ENCODE data around the gene CCL5. TPM values are rescaled to one million over a fixed set of nuclear protein-coding genes. Genes with fewer than 3 reads are reported as not detected.
A peak's percentile ranks its signal among the peaks of the same experiment; 100 is the strongest.
"Not testable (repeated sequence)": the region's sequence is repeated elsewhere in the genome, so short reads cannot be mapped to it uniquely, and the experiment has no call there.

CCL5 gene
- total RNA-seq, 1 experiment from 2014 or later: 7.0 TPM

DNA sequence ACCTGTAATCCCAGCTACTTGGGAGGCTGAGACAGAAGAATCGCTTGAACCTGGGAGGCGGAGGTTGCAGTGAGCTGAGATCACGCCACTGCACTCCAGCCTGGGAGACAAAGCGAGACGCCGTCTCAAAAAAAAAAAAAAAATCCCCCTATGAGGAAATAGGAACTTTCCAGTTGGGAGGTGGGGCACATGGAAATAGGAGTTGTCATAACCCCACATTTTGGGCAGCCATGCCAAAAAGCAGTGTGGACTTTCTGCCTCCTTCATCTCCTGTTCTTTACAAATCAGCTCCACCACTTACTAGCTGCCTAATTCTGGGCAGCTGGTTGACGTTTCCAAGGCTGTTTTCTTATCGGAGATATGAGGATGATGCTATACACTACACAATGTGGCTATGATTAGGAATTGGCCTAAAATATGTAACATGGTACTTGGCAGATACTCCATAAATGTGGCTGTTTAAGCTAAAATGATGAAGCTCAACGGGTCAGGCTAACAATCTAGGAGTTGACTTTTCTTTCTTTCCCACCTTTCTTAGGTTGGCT lies 21.5 kb upstream of the CCL5 start:
- intact Hi-C loops (cut with micrococcal nuclease; ENCODE audit: unreplicated experiment): no loop called here
- Mint-ChIP-seq H3K9me3 (ENCODE audit: low read depth, unreplicated experiment) (no peaks in the 10 kb centered on the region), H3K36me3 (ENCODE audit: insufficient read depth, unreplicated experiment) (no peaks in the 10 kb centered on the region), H3K27me3 (ENCODE audit: unreplicated experiment) (peaks cover 7% of the 10 kb centered on the region), H3K4me3 (ENCODE audit: low read depth, unreplicated experiment) (no peak overlapping the region), H3K4me1 (ENCODE audit: low read depth, unreplicated experiment) (peaks cover 32% of the 10 kb centered on the region), H3K27ac (ENCODE audit: unreplicated experiment) (no peak overlapping the region)
- TF ChIP-seq, protein P1, sequence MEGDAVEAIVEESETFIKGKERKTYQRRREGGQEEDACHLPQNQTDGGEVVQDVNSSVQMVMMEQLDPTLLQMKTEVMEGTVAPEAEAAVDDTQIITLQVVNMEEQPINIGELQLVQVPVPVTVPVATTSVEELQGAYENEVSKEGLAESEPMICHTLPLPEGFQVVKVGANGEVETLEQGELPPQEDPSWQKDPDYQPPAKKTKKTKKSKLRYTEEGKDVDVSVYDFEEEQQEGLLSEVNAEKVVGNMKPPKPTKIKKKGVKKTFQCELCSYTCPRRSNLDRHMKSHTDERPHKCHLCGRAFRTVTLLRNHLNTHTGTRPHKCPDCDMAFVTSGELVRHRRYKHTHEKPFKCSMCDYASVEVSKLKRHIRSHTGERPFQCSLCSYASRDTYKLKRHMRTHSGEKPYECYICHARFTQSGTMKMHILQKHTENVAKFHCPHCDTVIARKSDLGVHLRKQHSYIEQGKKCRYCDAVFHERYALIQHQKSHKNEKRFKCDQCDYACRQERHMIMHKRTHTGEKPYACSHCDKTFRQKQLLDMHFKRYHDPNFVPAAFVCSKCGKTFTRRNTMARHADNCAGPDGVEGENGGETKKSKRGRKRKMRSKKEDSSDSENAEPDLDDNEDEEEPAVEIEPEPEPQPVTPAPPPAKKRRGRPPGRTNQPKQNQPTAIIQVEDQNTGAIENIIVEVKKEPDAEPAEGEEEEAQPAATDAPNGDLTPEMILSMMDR (IDR thresholded peaks at IDR 0.05; ENCODE audit: unreplicated experiment): no peak
- no TSS peak for BruUV-seq (replicated peaks)
- no peak for DNase-seq
- CTCF ChIA-PET: interaction anchor here (0.6 to 0.7 kb wide), 2 partner anchors 54 to 683 kb away, joined by 3 read pairs; no protein-coding TSS in a partner anchor

DNA sequence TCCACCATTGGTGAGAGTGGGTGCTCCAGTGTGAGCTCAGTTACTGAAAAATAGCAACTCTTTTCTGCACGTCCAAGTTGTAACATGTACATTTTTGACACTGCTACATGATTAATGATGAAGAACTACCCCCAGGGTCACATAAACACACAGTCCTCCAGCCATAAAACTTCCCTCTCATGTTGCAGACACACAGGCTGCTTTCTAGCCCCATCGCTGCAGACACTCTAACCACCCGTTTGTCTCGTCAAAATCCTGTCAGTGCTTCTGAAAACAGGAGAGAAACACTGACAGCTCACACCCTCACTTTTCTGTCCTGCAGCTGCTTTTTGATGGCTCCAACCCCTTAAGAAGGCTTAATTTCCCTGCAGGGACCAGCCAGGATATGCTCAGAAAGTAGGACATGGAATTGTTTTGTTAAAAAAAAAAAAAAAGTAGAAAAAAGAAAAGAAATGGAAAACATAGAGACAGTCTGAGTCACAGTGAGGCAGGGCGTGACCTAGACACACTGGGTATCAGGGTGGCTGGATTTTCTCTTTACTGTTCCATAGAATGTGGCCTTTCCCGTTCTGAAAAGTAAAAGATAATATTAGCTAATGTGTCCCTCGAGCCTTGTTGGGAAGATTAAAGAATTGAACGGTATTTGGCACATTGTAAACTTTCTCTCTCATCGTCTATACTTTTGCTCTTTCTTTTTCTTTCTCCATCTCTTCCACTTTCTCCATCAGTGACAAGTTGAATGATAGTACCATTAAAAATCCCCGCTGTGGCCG lies 20.7 kb upstream of the CCL5 start:
- H3K27me3 Mint-ChIP-seq (ENCODE audit: unreplicated experiment): peaks cover 7% of the 10 kb centered on the region

DNA sequence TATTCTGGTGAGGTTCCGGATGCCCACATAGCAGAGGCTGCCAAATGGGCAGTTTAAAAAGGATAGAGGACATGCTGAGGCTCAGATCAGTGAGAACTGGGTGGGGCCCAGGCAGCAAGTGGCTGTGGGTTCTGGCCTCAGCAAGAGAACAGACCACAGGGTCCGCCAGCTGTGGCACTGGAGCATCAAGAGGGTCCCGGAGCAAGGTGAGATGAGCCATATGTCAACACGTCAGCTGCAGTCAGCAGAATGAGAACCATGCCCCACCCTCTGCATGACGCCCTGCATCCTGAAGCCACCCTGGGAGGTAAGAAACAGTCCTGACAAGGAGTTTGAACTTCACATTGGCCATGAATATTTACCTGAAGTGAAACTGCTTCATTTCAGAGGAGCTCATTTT lies 20.1 kb upstream of the CCL5 start:
- TF ChIP-seq, protein P1 (IDR thresholded peaks at IDR 0.05; ENCODE audit: unreplicated experiment): no peak
- Mint-ChIP-seq H3K27me3 (ENCODE audit: unreplicated experiment) (peaks cover 7% of the 10 kb centered on the region), H3K36me3 (ENCODE audit: insufficient read depth, unreplicated experiment) (no peaks in the 10 kb centered on the region), H3K4me3 (ENCODE audit: low read depth, unreplicated experiment) (no peak overlapping the region), H3K4me1 (ENCODE audit: low read depth, unreplicated experiment) (peaks cover 32% of the 10 kb centered on the region), H3K9me3 (ENCODE audit: low read depth, unreplicated experiment) (no peaks in the 10 kb centered on the region), H3K27ac (ENCODE audit: unreplicated experiment) (no peak overlapping the region)
- CTCF ChIA-PET: interaction anchor here (0.7 kb wide), 1 partner anchor 9 kb away, joined by 3 read pairs; no protein-coding TSS in a partner anchor
- intact Hi-C loops (cut with micrococcal nuclease; ENCODE audit: unreplicated experiment): no loop called here
- no peak for DNase-seq
- BruUV-seq (replicated peaks): no TSS peak

More for the DNA sequence above, 20.7 kb upstream of the CCL5 start:
- CTCF ChIA-PET: interaction anchor here (0.6 to 0.7 kb wide), 2 partner anchors 9 to 55 kb away, joined by 3 read pairs; no protein-coding TSS in a partner anchor
- Mint-ChIP-seq H3K36me3 (ENCODE audit: insufficient read depth, unreplicated experiment) (no peaks in the 10 kb centered on the region), H3K27ac (ENCODE audit: unreplicated experiment) (no peak overlapping the region), H3K4me1 (ENCODE audit: low read depth, unreplicated experiment) (peaks cover 32% of the 10 kb centered on the region), H3K9me3 (ENCODE audit: low read depth, unreplicated experiment) (no peaks in the 10 kb centered on the region), H3K4me3 (ENCODE audit: low read depth, unreplicated experiment) (no peak overlapping the region)
- intact Hi-C loops (cut with micrococcal nuclease; ENCODE audit: unreplicated experiment): no loop called here
- TF ChIP-seq, protein P1 (IDR thresholded peaks at IDR 0.05; ENCODE audit: unreplicated experiment): no peak
- no peak for DNase-seq
- no TSS peak for BruUV-seq (replicated peaks)

DNA sequence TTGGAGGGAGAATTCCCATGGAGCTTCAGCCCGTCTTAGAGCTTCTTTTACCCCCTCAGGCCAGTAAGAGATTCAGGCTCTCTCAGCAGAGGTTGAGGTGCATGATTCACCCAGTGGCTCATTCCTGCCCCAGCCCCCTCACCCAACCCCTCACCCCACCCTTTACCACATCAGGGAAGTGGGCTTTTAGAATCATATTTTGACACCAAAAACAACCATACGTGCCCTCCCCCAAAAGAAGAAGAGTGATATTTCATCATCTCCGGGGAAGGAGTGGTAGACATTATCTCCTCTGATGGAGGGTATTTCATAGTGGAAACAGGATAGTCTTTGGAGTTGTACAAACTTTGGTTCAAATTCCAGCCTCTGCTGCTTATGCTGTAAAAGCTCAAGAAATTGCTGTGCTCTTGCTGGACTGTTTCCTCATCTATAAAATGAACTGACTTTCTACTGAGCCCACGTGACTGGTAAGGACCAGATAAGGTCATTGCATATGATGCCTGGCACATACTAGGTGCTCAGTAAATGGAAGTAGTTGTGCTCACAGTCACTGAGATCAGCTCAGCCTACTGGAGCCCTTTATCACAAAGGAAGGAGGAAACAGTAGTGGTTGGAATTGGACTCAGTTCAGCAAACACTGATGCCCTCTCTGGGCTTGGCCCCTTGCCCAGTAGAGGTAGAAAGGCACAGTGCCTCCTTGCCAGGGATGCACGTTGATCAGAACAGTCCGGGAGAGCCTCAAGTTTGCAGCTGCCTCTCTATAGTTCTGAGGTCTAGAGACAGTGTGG lies 18.3 kb upstream of the CCL5 start:
- DNase-seq: peak; percentile 66
- BruUV-seq (replicated peaks): no TSS peak
- CTCF ChIA-PET: interaction anchor here (0.8 kb wide), 1 partner anchor 9 kb away, joined by 4 read pairs; no protein-coding TSS in a partner anchor
- TF ChIP-seq, protein P1 (IDR thresholded peaks at IDR 0.05; ENCODE audit: unreplicated experiment): no peak
- Mint-ChIP-seq H3K4me3 (ENCODE audit: low read depth, unreplicated experiment) (no peak overlapping the region), H3K27me3 (ENCODE audit: unreplicated experiment) (peaks cover 7% of the 10 kb centered on the region), H3K4me1 (ENCODE audit: low read depth, unreplicated experiment) (peaks cover 32% of the 10 kb centered on the region), H3K36me3 (ENCODE audit: insufficient read depth, unreplicated experiment) (no peaks in the 10 kb centered on the region), H3K9me3 (ENCODE audit: low read depth, unreplicated experiment) (no peaks in the 10 kb centered on the region), H3K27ac (ENCODE audit: unreplicated experiment) (no peak overlapping the region)
- intact Hi-C loops (cut with micrococcal nuclease; ENCODE audit: unreplicated experiment): no loop called here

DNA sequence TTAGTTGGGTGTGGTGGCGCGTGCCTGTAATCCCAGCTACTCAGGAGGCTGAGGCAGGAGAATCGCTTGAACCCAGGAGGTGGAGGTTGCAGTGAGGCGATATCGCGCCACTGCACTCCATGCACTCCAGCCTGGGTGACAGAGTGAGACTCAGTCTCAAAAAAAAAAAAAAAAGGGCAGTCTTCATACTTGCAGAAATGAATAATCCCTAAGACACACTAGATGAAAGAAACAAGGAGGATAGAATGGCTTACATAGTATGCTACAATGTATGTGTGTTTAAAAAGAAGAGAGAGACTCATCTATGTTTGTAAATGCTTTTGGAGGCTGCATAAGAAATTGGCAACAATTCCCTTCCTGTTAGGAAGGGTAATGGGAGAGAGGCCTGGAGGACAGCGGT lies 17.6 kb upstream of the CCL5 start:
- CTCF ChIA-PET; H3K27ac Mint-ChIP-seq (ENCODE audit: unreplicated experiment); H3K4me3 Mint-ChIP-seq (ENCODE audit: low read depth, unreplicated experiment); H3K9me3 Mint-ChIP-seq (ENCODE audit: low read depth, unreplicated experiment); BruUV-seq (replicated peaks); H3K36me3 Mint-ChIP-seq (ENCODE audit: insufficient read depth, unreplicated experiment); intact Hi-C loops (cut with micrococcal nuclease; ENCODE audit: unreplicated experiment); H3K27me3 Mint-ChIP-seq (ENCODE audit: unreplicated experiment); DNase-seq: not testable (repeated sequence)
- H3K4me1 Mint-ChIP-seq (ENCODE audit: low read depth, unreplicated experiment): peaks cover 32% of the 10 kb centered on the region
